ENCODE measurements around the gene ROBO1.

ROBO1 gene

DNA sequence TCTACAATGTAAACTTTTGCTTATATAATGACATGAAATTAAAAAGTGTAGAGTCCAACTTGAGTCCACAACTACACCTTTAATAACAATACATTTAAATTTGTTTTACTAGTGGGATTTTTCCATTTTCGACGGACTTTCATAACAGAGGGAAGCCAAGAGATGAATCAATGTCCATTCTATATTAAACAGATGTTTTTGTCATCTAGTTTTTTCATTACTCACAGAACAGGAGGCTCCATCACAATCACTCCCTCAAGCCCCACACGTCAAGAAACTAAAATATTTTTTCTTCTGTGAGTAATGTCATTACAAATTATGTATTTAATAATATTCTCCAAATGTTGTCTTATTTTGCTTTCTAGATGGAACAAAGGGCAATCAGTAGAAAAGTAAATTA lies 932.9 kb downstream of the ROBO1 start:
- DNase-seq (ENCODE audit: low spot score) = no peak

DNA sequence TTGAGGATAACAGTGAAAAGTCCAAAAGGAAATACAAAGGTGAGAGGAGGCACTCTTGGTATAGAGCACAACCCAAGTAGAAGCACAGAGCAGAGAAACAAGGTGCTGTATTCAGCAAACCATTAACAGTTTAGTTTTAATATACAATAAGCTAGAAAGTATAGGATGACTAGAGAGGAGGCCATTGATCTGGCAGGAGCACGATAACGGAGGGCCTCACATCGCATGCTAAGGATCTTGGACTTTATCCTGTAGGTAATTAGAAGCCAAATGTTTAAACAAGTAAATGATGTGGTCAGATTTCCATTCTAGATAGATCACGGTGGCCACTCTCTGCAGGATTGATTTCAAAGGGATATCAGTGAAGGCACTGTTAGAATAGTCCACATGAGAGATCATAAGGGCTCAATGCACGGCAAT lies 935.0 kb downstream of the ROBO1 start:
- no peak for DNase-seq (ENCODE audit: low spot score)

DNA sequence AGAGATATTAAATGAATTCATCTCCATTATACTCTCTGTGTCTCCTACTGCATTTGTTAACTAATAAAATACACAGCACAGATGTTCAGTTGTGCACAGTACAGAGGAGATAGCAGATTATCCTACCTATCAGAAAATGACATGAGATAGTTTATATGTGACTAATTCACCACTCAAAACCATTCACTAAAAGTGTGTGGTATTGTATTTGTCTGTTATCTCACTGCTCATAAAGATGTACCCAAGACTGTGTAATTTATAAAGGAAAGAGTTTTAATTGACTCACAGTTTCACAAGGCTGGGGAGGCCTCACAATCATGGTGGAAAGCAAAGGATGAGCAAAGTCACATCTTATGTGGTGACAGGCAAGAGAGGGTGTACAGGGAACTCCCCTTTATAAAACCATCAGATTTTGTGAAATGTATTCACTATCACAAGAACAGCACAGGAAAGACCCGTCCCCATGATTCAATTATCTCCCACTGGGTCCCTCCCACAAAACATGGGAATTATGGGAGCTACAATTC lies 936.3 kb downstream of the ROBO1 start:
- no peak for DNase-seq (ENCODE audit: low spot score)

DNA sequence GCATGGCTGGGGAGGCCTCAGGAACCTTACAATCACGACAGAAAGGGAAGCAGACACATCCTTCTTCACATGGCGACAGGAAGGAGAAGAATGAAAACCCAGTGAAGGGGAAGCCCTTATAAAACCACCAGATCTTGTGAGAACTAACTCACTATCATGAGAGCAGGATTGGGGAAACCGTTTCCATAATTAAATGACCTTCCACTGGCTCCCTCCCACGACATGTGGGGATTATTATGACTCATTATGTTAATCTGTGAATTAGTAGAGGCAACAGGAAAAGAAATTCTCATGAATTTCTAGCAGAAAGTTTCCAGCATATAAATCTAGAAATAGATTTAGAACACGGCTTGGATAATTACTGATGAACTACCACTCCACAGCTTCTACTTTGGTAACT lies 937.3 kb downstream of the ROBO1 start:
- no peak for DNase-seq (ENCODE audit: low spot score)

DNA sequence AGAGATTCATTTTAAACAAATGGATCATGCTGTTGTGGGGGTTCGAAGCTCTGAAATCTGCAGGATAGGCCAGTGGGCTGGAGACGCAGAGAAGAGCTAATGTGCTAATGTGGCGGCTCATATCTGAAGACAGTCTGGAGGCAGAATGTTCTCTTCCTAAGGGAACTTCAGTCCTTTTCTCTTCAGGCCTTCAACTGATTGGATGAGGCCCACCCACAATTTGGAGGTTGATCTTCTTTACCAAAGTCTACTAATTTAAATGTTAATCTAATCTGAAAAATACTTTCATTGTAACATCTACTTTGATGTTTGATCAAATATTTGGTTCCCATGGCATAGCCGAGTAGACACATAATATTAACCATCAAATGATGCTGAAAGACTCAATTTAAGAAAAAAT lies 940.2 kb downstream of the ROBO1 start:
- DNase-seq (ENCODE audit: low spot score) = no peak

DNA sequence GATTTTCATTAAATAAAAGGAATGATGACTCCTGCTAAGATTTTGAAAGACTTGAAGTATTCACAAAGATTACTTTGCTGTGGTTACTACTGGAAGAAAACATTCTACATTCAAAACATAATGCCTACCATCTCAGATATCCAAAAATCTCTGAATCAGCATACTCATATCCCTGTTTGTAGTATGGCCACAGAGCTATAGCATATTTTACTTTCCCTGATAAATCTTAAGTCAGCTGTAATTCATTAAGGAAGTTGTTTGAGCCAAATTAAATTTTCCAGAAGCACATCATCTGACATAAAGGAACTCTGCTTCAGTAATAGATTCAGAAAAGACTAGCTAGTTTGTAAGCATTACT lies 942.0 kb downstream of the ROBO1 start:
- DNase-seq (ENCODE audit: low spot score) = no peak

DNA sequence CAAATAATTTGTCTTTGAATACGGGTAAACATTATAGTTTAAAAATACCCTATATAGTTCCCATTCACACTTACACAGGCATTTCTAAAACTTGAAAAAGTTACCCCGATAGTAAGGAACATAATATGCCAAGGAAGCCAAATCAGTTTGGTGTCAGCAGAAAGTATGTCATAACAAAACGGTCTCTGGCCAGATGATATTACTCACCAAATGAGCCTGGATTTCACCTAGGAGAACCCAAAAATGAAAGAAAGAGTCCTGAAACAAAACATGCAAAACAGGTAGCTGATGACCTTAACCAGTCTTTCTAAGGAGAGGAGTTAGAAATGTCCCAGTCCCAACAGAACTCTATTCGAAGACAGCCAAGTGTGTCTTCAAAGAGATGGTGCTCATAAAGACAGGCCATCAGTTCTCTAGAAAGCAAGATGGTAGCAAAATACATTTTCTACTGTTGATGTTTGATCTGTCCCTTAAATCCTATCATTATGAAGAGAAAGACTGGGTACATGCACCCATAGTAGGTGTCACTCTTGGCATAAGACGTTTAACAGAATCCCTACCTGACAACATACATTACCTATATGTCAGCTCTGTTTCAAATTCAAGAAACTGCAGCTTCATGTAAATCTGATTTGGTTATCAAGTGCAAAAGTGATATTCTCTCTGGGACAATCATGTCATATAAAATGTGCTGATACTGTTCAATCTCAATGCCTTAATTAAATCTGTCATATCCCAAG lies 942.5 kb downstream of the ROBO1 start:
- DNase-seq (ENCODE audit: low spot score) = no peak

DNA sequence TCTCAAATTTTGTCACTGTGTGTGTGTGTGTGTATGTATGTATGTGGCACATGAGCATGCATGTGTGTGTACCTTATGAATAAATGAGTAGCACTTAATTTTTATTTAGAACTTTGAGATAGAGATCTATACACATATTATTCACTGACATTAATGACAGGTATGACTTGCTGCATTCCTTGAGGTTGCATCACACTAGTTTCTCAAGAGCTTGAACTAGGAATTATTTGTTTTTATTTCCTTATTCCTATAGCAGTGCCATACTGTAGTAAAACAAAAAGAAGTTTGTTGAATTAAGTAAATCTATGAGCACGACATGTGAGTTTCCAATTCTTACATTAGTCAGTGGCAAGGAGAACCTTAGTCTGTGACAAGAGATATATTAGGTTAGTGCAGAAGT lies 943.9 kb downstream of the ROBO1 start:
- DNase-seq (ENCODE audit: low spot score) = no peak

DNA sequence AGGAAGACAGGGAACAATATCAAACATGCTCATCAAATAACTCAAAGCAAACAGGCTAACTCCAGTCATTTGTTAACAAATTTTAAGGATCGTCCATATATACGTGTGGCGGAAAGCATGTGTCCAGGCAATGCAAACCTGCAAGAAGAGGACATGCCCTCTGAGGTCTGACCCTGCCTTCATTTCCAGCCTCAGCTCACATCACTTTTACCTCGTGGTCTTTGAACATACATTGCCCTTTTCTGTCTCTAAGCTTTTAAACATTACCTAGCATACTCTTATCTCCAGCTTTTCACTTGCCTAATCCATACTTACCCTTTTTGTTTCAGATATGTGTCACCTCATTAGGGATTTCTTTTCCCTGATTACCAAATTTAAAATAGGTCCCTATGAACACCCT lies 944.4 kb downstream of the ROBO1 start:
- no peak for DNase-seq (ENCODE audit: low spot score)

DNA sequence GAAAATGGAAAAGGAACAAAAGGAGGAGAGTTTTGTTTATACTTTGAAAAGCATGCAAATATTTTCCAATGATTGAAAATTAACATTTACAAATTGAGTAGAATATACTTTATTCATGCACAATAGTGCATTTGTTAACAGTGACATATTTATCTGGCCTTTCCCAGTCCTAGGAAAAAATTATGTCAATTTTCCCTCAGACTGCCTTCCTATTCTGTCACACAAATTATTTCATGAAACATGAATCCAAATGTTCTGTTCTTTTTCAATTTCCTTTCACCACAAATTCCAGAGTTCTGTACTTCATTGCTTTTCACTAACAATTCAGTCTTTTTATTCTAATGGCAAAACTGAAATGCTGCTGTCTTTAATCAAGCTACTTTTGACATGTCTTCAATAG lies 945.1 kb downstream of the ROBO1 start:
- DNase-seq (ENCODE audit: low spot score) = no peak

DNA sequence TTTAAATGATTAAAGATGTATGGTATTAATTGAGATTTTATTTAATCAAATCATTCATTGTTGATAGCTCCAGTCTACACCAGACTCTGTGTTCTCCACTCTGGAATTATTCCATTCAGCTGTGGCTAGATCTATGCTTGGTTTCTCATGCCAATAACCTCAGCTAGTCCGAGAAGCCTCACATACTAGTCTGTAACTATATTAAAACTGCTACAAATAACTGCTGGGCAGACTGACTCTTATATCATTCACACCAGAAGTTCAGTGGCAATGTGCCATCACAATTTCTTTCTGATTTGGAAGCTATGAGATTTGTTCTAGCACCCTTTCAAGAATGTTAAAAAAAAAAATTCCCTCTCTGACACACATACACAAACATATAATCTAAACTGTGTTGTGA lies 947.3 kb downstream of the ROBO1 start:
- DNase-seq (ENCODE audit: low spot score) = no peak

DNA sequence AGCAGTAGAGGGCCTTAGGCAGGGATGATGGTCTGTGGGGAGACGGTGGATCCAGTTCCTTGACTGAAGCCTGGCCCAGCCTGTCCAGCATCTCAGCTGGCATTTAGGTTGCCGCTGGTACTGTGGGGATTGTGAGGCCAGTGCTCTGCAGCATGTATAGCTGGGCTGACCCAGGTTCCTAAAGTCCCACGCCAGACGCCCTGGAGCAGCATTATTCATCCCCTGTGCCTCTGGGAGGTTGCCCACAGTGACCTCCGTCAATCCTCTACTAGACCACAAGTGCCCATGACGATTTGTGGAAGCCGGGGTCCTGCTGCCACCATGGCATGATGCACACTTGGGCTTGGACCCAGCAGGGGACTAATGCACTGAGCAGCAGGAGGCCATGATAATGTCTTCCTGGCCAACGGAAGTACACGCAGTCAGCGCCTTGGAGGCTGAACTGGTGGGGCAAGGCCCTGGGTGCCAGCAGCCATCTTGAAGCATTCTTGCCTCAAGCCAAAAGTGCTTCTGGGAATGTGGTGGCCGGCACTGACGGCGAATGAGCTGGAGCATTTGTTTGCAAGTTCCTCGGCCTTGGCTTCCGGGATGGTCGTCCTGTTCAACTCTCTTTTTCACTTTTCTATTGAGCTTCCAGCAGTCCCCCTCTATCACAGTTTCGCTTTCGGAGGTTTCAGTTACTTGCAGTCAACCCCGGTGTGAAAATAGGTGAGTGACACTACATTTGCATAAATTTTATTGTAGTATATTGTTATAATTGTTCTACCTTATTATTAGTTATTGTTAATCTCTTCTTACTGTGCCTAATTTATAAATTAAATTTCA lies 949.4 kb downstream of the ROBO1 start:
- no peak for DNase-seq (ENCODE audit: low spot score)

DNA sequence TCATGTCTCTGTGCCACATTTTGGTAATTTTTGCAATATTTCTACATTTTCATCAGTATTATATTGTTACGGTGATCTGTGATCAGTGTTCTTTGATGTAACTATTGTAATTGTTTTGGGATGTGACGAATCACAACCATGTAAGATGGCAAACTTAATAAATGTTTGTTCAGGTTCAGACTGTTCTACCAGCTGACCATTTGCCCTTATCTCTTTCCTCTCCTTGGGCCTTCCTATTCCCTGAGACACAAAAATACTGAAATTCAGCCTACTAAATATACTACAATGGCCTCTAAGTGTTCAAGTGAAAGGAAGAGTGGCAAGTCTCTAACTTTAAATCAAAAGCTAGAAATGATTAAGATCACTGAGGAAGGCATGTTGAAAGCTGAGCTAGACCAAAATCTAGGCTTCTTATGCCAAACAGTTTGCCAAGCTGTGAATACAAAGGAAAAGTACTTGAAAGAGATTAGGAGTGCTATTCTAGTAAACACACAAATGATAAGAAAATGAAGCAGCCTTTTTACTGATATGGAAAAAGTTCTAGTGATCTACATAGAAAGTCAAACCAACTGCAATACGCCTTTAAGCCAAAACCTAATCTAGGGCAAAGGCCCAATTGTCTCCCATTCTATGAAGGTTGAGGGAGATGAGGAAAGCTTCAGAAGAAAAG lies 952.8 kb downstream of the ROBO1 start:
- no peak for DNase-seq (ENCODE audit: low spot score)

DNA sequence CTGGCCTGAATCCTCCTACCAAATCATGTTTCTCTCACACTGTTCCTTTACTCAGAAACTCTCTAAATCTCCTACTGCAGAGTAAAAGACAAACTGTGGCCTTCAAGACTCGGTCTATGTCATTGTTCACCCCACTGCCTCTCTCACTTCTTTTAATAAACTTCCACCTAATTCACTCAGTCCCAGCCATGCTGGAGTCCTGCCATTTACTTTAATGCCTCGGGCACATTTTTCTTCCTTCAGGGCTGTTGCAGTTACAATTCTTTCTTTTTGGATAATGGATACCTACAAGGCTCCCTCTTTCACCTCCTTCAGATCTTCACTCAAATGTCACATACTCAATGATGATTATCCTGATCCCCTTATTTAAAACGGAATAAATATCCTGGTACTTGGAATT lies 955.6 kb downstream of the ROBO1 start:
- no peak for DNase-seq (ENCODE audit: low spot score)

DNA sequence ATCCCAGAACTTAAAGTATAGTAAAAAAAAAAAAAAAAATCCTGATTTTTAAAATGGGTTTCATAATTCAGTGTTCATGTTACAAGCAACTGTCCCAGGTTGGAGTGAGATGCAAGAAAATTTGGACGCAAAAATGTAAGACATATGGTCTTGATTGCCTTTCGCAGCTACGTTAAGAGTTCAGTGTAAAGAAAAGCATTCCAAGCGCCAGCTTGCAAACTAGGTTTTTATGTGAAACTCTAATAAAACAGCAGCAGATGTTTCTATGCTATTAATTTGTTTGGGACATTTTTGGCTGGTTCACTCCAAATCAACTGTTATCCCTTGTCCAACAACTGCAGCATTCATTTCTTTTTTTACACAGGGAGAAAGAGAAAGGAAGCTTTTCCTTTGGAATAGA lies 957.8 kb downstream of the ROBO1 start:
- no peak for DNase-seq (ENCODE audit: low spot score)

DNA sequence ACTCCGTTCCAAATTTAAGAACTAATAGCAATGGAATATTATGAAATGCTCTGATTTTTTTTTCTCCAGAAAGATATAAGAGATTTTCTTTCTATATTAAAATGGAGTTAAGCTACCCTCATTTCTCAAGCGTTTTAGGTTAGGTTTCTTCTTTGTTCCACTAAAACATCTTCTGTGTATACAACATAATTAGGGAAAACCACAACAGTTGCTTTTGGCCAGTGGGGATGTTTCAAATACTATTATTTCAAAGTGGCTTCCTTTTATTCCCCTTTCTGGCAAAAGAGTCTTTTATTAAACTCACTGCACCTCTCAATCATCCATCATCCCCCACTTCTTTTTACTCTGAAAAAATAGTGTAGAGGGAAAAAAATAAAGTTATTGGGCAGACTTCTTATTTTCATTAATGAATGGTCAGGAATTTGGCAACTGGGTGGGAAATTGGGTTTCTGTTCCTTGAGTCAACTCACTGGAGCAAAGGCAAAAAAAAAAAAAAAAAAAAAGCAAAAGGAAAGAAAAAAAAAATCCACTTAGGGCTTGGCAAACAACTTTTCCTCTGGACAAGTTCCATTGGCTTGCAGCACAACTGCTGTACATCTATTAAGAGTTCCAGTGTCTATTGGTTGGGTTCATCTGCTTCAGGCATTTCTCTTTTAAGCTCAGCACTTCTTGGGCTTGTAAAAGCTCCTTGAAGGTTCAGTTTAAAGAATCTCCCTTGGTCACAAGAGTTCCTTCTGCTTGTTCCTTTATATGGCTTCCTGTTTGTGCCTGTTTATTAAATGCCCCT lies 963.4 kb downstream of the ROBO1 start:
- DNase-seq (ENCODE audit: low spot score) = no peak

DNA sequence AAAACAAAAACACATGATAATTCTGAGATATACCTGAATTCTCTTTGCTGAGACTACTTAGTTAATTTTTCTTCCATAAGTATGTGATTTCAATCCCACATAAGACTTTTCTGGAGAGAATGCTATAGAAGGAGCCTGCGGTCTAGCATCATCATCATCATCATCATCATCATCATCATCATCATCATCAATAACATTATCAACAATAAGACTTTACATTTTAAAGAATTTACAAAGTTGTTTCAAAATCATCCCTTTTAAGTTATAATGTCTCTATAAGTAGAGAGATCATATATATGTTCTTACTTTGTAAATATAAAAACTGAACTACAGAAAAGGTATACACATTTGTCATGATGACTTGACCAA lies 965.3 kb downstream of the ROBO1 start:
- no peak for DNase-seq (ENCODE audit: low spot score)

DNA sequence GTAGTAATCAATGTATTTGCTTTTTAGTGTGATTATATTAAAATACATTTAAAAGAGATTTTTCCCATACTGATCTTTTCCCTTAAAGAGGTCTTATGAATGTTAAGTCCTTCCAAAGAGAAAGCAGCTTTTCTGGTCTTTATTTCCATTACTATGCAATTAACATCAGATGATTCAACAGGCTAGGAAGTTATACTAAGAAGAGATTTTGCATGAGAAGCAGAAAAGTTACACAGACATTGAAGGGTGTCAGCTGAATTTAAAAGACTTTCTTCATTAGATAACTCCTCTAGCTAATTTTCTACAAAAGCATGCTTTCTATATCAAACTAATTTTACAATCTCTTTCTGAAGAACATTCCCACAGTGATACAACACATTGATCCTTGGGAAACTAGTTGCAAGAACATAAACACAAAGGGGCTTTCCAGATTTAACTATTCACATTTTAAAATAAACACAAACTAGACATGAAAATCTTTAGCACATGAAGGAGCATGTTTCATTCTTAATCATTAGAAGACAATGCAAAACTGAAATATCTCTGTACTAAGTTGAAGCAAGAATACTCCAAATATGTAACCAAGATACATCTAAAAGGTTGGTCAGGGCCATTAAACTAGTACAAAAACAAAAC lies 965.8 kb downstream of the ROBO1 start:
- DNase-seq (ENCODE audit: low spot score) = no peak

DNA sequence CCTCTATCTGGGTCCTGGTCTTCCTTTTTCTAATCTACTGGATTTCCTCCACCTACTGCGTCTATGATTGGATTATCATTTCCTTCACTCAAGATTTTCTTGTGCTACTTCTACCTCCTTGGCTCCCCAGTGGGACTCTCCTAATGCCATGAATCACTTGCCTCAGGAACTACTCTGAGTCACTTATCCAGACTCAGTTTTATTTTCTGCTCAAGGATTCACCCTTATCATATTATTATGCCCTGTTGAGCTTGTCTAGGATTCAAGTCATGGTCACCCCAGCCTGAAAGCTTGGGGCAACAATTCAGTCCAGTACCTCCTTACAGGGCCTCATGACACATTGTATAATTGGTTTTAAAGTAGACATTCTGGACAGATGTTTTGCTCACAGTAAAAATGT lies 968.1 kb downstream of the ROBO1 start:
- DNase-seq (ENCODE audit: low spot score) = no peak

DNA sequence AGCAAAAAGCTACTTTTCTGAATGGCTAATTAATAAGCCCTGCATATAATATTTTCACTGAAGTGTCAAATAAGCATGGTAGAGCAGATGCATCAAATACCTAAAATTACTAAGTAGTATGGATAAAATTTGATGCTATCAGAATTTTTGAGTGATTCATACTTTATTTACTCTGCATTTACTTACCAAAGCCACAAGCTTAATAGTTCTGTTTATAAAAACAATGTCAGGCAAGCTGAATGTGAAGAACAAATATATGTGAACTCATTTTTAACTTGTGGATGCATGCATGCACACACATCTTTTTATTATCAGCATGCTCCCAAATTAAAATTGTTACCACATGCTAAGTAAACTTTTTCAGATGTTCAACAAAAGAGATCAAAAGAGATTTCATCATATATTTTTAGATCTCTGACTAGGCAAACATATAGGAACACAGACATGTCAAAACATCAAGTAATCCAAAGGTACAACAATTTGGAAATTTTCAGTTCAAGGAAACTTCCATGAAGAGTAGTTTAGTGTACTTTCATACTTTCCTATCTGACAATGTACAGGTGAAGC lies 969.4 kb downstream of the ROBO1 start:
- DNase-seq (ENCODE audit: low spot score) = no peak

DNA sequence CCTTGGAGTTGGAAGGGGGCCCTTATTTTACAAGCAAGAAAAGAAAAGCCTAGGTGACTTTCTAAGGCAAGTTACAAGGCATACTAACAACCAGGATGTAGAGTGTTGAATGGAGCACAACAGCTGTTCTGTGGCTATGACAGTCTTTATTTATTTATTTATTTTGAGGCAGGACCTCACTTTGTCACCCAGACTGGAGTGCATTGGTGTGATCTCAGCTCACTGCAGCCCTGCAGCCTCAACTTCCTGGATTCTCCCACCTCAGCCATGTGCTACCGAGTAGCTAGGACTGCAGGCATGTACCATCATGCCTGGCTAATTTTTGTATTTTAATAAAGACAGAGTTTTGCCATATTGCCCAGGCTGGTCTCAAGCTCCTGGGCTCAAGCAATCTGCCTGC lies 973.4 kb downstream of the ROBO1 start:
- no peak for DNase-seq (ENCODE audit: low spot score)

All from LoVo (cell line).